H1 (cell line): Measurements from ENCODE around the gene SLC17A1. TPM values are rescaled to one million over a fixed set of nuclear protein-coding genes. Genes with fewer than 3 reads are reported as not detected.

Experiments used
- GABPA ChIP-seq: IDR thresholded peaks from 2 replicates; pipeline ENCODE4 v1.6.1; 2011; ENCODE audit warnings: mild to moderate bottlenecking, low read length, moderate library complexity, borderline replicate concordance; ENCODE audit not compliant: insufficient read depth
- NANOG ChIP-seq: IDR thresholded peaks from 2 replicates; pipeline ENCODE4 v1.6.1; 2011; ENCODE audit warnings: low read length, low read depth, mild to moderate bottlenecking, inconsistent platforms; ENCODE audit not compliant: insufficient read depth, poor library complexity, severe bottlenecking
- RBBP5 ChIP-seq: IDR thresholded peaks from 2 replicates; pipeline ENCODE4 v1.7.1; 2012; ENCODE audit warnings: low read depth, mild to moderate bottlenecking, inconsistent platforms, low read length, moderate library complexity, borderline replicate concordance
- SUZ12 ChIP-seq: fragments of 200-600 bp; sonication (generic); IDR thresholded peaks from 2 replicates; pipeline ENCODE4 v1.6.1; 2012; ENCODE audit warnings: mild to moderate bottlenecking, inconsistent platforms, low read length, moderate library complexity, mixed read lengths
- polyA plus RNA-seq, 7 experiments: library from polyadenylated mRNA; depleted of rRNA in 3 of 7; stranded (reverse) in 5 of 7; unstranded in 2 of 7; fragments of >200 nt in 5 of 7; fragments of 200-250 nt in 2 of 7; gene quantifications; 1 replicate in 5 of 7; 2 replicates in 1 of 7; 4 replicates in 1 of 7; pipeline versions ENCODE4 v1.2.1 to v1.2.3, GENCODE V29; 2011 to 2013; ENCODE audit warnings: missing spikeins in 2 of 7, mixed read lengths in 2 of 7
- total RNA-seq: library from RNA; stranded (reverse); fragmentation: NEBNext Ultra II Directional; extraction: Animal tissue kit (Norgen Biotek cat#: 25700); gene quantifications from 2 replicates; pipeline ENCODE4 v1.2.1, GENCODE V29; 2021

SLC17A1 gene
- total and polyA plus RNA-seq, 2 of the 8 experiments (the other 6 are each of a cell fraction or from before 2014, with no cell fraction given) = not detected

DNA sequence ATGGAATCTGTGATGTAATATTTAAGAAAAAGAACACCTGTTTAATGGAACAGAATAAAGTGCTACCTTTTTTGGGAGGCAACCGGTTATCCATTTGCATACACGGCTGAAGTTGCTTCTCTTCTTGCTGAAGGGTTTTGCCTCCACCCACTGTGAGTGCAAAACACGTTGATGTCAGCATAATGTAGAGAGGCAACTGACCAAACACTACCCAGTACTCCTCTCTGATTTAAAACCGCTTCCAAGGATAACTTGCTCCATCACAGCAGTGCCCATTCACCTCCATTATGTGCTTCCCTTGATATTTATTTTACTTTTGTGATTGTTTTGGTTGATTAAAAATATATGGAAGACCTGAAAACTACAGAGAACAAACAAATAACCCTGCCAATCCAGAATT, 1.4 kb downstream of the SLC17A1 start (continued):
- no peak for TF ChIP-seq NANOG
- no peak for TF ChIP-seq SUZ12
- no peak for TF ChIP-seq RBBP5
- TF ChIP-seq GABPA = no peak
